Subcutaneous abdominal adipose tissue (tissue), 5 donors: ENCODE data around the gene GABRB3.

Experiments
- H3K27ac ChIP-seq: one replicate; pipeline ENCODE4 v1.7.0; 2013; ENCODE audit warnings: low read depth, mild to moderate bottlenecking, inconsistent platforms, low read length, moderate library complexity
- H3K27me3 ChIP-seq, 5 donors: one replicate each; pipeline ENCODE4 v1.7.0; 2013; ENCODE audit warnings: low read length in 5 of 5, inconsistent platforms in 1 of 5; ENCODE audit not compliant: control insufficient read depth in 5 of 5, insufficient read depth in 4 of 5
- H3K36me3 ChIP-seq, 5 donors: one replicate each; pipeline ENCODE4 v1.7.0; 2013; ENCODE audit warnings: low read length in 5 of 5; ENCODE audit not compliant: control insufficient read depth in 5 of 5, insufficient read depth in 5 of 5
- H3K4me1 ChIP-seq, 5 donors: one replicate each; pipeline ENCODE4 v1.7.0; 2013; ENCODE audit warnings: low read length in 5 of 5, mild to moderate bottlenecking in 3 of 5, moderate library complexity in 1 of 5; ENCODE audit not compliant: control insufficient read depth in 5 of 5, insufficient read depth in 5 of 5
- H3K4me3 ChIP-seq, 5 donors: one replicate each; pipeline ENCODE4 v1.7.0; 2013; ENCODE audit warnings: low read length in 5 of 5, low read depth in 1 of 5
- H3K9ac ChIP-seq, 5 donors: one replicate each; pipeline ENCODE4 v1.7.0; 2013; ENCODE audit warnings: low read length in 5 of 5, mild to moderate bottlenecking in 4 of 5, moderate library complexity in 3 of 5
- H3K9me3 ChIP-seq, 5 donors: one replicate each; pipeline ENCODE4 v1.7.0; 2013; ENCODE audit warnings: low read length in 5 of 5; ENCODE audit not compliant: control insufficient read depth in 5 of 5
- donor health status: healthy.
- donor health status: healthy.
- donor health status: healthy.
- donor health status: healthy.
- donor health status: healthy.

GABRB3 gene

GRCh38 chr15:26772154-26773066 is at the start of gene GABRB3:
Gene GABRB3 (minus strand): TSS chr15:26773066.
- H3K9me3 ChIP-seq: no peaks in the 10 kb centered on the region
- no peak within 1 kb of the TSS for H3K27ac ChIP-seq
- peaks cover 0 to 16% (median 9%) of the 10 kb centered on the region in 5 donors for H3K4me1 ChIP-seq
- H3K4me3 ChIP-seq: peak within 1 kb of the TSS in 4 of 5 donors; percentile 11 to 61 (median 38)
- H3K9ac ChIP-seq: no peak within 1 kb of the TSS
- H3K27me3 ChIP-seq: peaks cover 11 to 26% (median 19%) of the 10 kb centered on the region in 5 donors
- H3K36me3 ChIP-seq: no peaks in the 10 kb centered on the region

GRCh38 chr15:26807517-26808427 is 34.9 kb upstream of the GABRB3 start:
- Histone ChIP-seq H3K27me3 (peaks cover 0 to 3% (median 0%) of the 10 kb centered on the region in 5 donors), H3K36me3 (no peaks in the 10 kb centered on the region), H3K9me3 (peaks cover 2 to 10% (median 4%) of the 10 kb centered on the region in 5 donors), H3K9ac (no peak overlapping the region), H3K4me1 (no peaks in the 10 kb centered on the region), H3K4me3 (no peak overlapping the region), H3K27ac (no peak overlapping the region)

- Histone ChIP-seq H3K9me3 (peaks cover 0 to 4% (median 3%) of the 10 kb centered on the region in 5 donors), H3K4me1 (no peaks in the 10 kb centered on the region), H3K9ac (no peak overlapping the region), H3K27me3 (peaks cover 0 to 3% (median 0%) of the 10 kb centered on the region in 5 donors), H3K36me3 (no peaks in the 10 kb centered on the region), H3K4me3 (no peak overlapping the region), H3K27ac (no peak overlapping the region)
Measured at GRCh38 chr15:26806574-26806973, 33.7 kb upstream of the GABRB3 start.

GRCh38 chr15:26806151-26806550 is 33.3 kb upstream of the GABRB3 start:
- Histone ChIP-seq H3K4me3 (no peak overlapping the region), H3K36me3 (no peaks in the 10 kb centered on the region), H3K27me3 (peaks cover 0 to 3% (median 0%) of the 10 kb centered on the region in 5 donors), H3K9me3 (peaks cover 0 to 4% (median 1%) of the 10 kb centered on the region in 5 donors), H3K9ac (no peak overlapping the region), H3K27ac (no peak overlapping the region), H3K4me1 (no peaks in the 10 kb centered on the region)

- H3K9me3 ChIP-seq: peaks cover 0 to 4% (median 0%) of the 10 kb centered on the region in 5 donors
- H3K27ac ChIP-seq: no peak overlapping the region
- no peaks in the 10 kb centered on the region for H3K36me3 ChIP-seq
- H3K4me3 ChIP-seq: no peak overlapping the region
- peaks cover 0 to 3% (median 0%) of the 10 kb centered on the region in 5 donors for H3K27me3 ChIP-seq
- no peak overlapping the region for H3K9ac ChIP-seq
- no peaks in the 10 kb centered on the region for H3K4me1 ChIP-seq
Measured at GRCh38 chr15:26805470-26805869, 32.6 kb upstream of the GABRB3 start.

GRCh38 chr15:26804063-26804804 is 31.4 kb upstream of the GABRB3 start:
- H3K4me1 ChIP-seq: no peaks in the 10 kb centered on the region
- no peak overlapping the region for H3K27ac ChIP-seq
- peaks cover 0 to 3% (median 0%) of the 10 kb centered on the region in 5 donors for H3K27me3 ChIP-seq
- no peak overlapping the region for H3K4me3 ChIP-seq
- peaks cover 0 to 4% (median 0%) of the 10 kb centered on the region in 5 donors for H3K9me3 ChIP-seq
- H3K9ac ChIP-seq: no peak overlapping the region
- H3K36me3 ChIP-seq: no peaks in the 10 kb centered on the region

- H3K4me3 ChIP-seq: no peak overlapping the region
- H3K27ac ChIP-seq: no peak overlapping the region
- peaks cover 0 to 9% (median 4%) of the 10 kb centered on the region in 5 donors for H3K9me3 ChIP-seq
- no peaks in the 10 kb centered on the region for H3K36me3 ChIP-seq
- no peak overlapping the region for H3K9ac ChIP-seq
- H3K4me1 ChIP-seq: no peaks in the 10 kb centered on the region
- no peaks in the 10 kb centered on the region for H3K27me3 ChIP-seq
Measured at GRCh38 chr15:26790118-26790517, 17.3 kb upstream of the GABRB3 start.

GRCh38 chr15:26781816-26782215 is 8.9 kb upstream of the GABRB3 start:
- Histone ChIP-seq H3K4me3 (no peak overlapping the region), H3K27ac (no peak overlapping the region)

GRCh38 chr15:26773917-26774316 is 1.1 kb upstream of the GABRB3 start:
- Histone ChIP-seq H3K27me3 (peaks cover 11 to 26% (median 19%) of the 10 kb centered on the region in 5 donors), H3K4me3 (no peak overlapping the region), H3K4me1 (peaks cover 0 to 16% (median 9%) of the 10 kb centered on the region in 5 donors), H3K36me3 (no peaks in the 10 kb centered on the region), H3K9ac (no peak overlapping the region), H3K9me3 (no peaks in the 10 kb centered on the region), H3K27ac (no peak overlapping the region)

More at GRCh38 chr15:26781816-26782215, 8.9 kb upstream of the GABRB3 start:
- Histone ChIP-seq H3K9ac (no peak overlapping the region), H3K36me3 (no peaks in the 10 kb centered on the region), H3K4me1 (no peaks in the 10 kb centered on the region), H3K27me3 (no peaks in the 10 kb centered on the region), H3K9me3 (peaks cover 0 to 8% (median 0%) of the 10 kb centered on the region in 5 donors)
